Body of pancreas (tissue), 4 donors: ENCODE data around the gene GPLD1. TPM values are rescaled to one million over a fixed set of nuclear protein-coding genes. Genes with fewer than 3 reads are reported as not detected.
"Not testable (repeated sequence)": the region's sequence is repeated elsewhere in the genome, so short reads cannot be mapped to it uniquely, and the experiment has no call there.

ENCODE experiments used
- ATAC-seq: fragments of 150-250 bp; one replicate; pipeline ENCODE4 v1.9.1; 2016
- DNase-seq, 4 donors: peaks; one replicate each; pipeline ENCODE4 v3.0.0-alpha.2; 2019
- H3K27ac ChIP-seq, 4 donors: fragments of 200-600 bp; sonication (generic); 1 replicate in 3 of 4; 2 replicates in 1 of 4; pipeline versions ENCODE4 v1.5.1 to v1.6.1; 2016 to 2019; ENCODE audit warnings: mild to moderate bottlenecking in 1 of 4, mixed read lengths in 1 of 4, moderate library complexity in 1 of 4
- H3K27me3 ChIP-seq, 2 donors: fragments of 200-600 bp; sonication (generic); one replicate each; pipeline ENCODE4 v1.6.0; 2016; ENCODE audit warnings: mild to moderate bottlenecking in 1 of 2
- H3K36me3 ChIP-seq, 2 donors: fragments of 200-600 bp; sonication (generic); replicated peaks in 1 of 2; 2 replicates each; pipeline ENCODE4 v1.5.1; 2016; ENCODE audit warnings: low read depth in 2 of 2; ENCODE audit not compliant: insufficient read depth in 1 of 2
- H3K4me1 ChIP-seq: fragments of 200-600 bp; sonication (generic); one replicate; pipeline ENCODE4 v1.6.0; 2016
- H3K4me3 ChIP-seq, 2 donors: fragments of 200-600 bp; sonication (generic); 1 replicate in 1 of 2; 2 replicates in 1 of 2; pipeline ENCODE4 v1.5.1; 2016 to 2019
- H3K9me3 ChIP-seq, 3 donors: fragments of 200-600 bp; sonication (generic); 1 replicate in 2 of 3; 2 replicates in 1 of 3; pipeline ENCODE4 v1.5.1; 2016
- POLR2A ChIP-seq, 3 donors: fragments of 450-650 bp; IDR thresholded peaks; one replicate each; pipeline ENCODE4 v1.6.1; 2016; ENCODE audit warnings: antibody characterized with exemption in 3 of 3, mild to moderate bottlenecking in 2 of 3
- WGBS, 2 donors: methylation state at CpG; one replicate each; pipeline ENCODE4 v1.1.5; 2017; 5-methylcytosine and 5-hydroxymethylcytosine counted together
- intact Hi-C: fragments of 100-400 bp; cut with DNase I; formaldehyde crosslinking; loops from one replicate; pipeline ENCODE4 v1.15.1; 2023
- total RNA-seq, 2 donors: library from RNA; depleted of rRNA; stranded (reverse); fragments of >200 nt; gene quantifications; one replicate each; pipeline ENCODE4 v1.1.0, GENCODE V29; 2016
- TF ChIP-seq, protein P1 (sequence below), 7 experiments: fragments of 450-650 bp in 4 of 7; fragments of 200-600 bp in 3 of 7; sonication (generic) in 3 of 7; IDR thresholded peaks; one replicate each; pipeline ENCODE4 v1.5.1; 2016 to 2019; ENCODE audit warnings: antibody characterized with exemption in 7 of 7

Gene GPLD1
- total RNA-seq, 2 donors from 2014 or later = 0.66 to 2.6 TPM

DNA sequence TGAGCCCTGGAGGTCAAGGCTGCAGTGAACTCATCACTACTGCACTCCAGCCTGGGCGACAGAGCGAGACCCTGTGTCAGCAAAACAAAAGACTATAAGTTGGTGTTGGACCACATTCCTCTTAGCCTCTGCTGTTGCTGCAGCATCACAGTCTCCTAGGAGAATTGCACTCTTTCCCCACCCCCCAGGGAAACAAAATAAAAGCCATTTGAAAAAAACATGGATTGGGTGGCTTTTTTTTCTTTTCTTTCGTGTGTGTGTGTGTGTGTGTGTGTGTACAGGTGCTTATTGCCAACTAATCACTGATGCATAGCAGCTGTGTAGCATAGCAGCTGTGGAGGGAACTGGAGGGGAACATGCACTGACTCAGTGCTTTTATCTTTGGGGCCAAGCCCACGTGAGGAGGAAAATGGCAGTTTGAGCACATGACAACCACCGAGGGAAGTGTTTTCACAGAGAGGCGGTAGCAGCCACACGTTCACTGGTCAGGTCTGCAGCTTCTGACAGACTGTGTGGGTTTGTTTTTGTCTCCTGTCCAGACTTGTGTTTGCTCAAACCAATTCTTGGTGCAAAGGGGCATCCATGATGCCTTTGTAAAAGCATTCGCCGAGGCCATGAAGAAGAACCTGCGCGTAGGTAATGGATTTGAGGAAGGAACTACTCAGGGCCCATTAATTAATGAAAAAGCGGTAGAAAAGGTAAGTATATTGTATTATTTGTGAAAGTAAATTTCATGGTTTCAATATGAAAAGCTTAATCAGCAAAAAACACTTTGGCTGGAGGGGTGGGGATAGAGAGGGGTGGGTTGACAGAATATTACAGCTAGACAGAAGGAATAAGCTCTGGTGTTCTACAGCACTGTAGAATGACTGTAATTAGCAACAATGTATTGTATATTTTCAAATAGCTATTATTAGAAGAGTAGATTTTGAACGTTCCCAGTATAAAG is 33.1 kb upstream of the GPLD1 start:
- Histone ChIP-seq H3K36me3 (no peaks in the 10 kb centered on the region), H3K4me1 (no peaks in the 10 kb centered on the region), H3K9me3 (no peaks in the 10 kb centered on the region), H3K27ac (no peak overlapping the region), H3K27me3 (no peaks in the 10 kb centered on the region), H3K4me3 (no peak overlapping the region)
- ATAC-seq (no peak), DNase-seq (peak in 1 of 4 donors; percentile 15)
- 80 to 85% methylated on average over 11 to 13 of the region's 13 CpGs for WGBS, 2 donors
- no peak for TF ChIP-seq POLR2A (IDR thresholded peaks at IDR 0.05)
- TF ChIP-seq, protein P1, sequence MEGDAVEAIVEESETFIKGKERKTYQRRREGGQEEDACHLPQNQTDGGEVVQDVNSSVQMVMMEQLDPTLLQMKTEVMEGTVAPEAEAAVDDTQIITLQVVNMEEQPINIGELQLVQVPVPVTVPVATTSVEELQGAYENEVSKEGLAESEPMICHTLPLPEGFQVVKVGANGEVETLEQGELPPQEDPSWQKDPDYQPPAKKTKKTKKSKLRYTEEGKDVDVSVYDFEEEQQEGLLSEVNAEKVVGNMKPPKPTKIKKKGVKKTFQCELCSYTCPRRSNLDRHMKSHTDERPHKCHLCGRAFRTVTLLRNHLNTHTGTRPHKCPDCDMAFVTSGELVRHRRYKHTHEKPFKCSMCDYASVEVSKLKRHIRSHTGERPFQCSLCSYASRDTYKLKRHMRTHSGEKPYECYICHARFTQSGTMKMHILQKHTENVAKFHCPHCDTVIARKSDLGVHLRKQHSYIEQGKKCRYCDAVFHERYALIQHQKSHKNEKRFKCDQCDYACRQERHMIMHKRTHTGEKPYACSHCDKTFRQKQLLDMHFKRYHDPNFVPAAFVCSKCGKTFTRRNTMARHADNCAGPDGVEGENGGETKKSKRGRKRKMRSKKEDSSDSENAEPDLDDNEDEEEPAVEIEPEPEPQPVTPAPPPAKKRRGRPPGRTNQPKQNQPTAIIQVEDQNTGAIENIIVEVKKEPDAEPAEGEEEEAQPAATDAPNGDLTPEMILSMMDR (IDR thresholded peaks at IDR 0.05) = no peak
- intact Hi-C loops = no loop called here

DNA sequence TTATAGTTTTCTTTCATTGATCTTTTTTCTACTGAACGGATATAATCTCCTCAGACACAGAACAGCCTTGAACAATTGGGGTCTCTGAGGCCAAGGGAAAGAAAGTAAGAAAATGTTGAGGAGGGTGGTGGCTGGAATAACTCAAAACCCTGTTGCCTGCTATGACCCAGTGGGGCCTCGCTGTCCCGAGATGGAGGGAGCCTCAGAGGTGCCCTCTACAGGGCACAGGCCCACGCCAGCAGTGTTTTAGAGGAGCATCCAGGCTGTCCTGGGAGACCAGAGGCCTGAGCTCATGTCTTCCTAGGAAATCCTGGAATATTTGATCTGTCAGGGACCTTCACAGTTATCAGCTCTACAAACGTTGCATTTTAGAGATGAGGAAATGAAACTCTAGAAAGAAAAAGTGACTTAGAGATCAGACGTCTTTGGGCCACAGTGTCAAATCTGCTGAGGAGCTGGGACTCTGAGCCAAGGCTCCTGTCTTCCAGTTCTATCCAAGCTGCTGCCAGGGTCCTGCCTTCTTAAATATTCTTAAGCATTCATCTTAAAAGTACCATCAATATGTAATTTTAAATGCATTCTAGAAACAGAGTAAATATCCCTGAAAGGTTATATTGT is 31.7 kb upstream of the GPLD1 start:
- no peaks in the 10 kb centered on the region for H3K4me1 ChIP-seq
- WGBS, 2 donors = 31 to 48% methylated on average over 6 of the region's 6 CpGs
- H3K4me3 ChIP-seq = no peak overlapping the region
- no peaks in the 10 kb centered on the region for H3K27me3 ChIP-seq
- no peaks in the 10 kb centered on the region for H3K36me3 ChIP-seq
- no peaks in the 10 kb centered on the region for H3K9me3 ChIP-seq
- peak; percentile 35 for ATAC-seq
- no peak overlapping the region for H3K27ac ChIP-seq
- peak; percentile 33 to 65 (median 41) for DNase-seq
- TF ChIP-seq POLR2A (IDR thresholded peaks at IDR 0.05) = no peak
- TF ChIP-seq, protein P1 (IDR thresholded peaks at IDR 0.05) = peak; percentile 27 to 53 (median 39)
- intact Hi-C loops = no loop called here

DNA sequence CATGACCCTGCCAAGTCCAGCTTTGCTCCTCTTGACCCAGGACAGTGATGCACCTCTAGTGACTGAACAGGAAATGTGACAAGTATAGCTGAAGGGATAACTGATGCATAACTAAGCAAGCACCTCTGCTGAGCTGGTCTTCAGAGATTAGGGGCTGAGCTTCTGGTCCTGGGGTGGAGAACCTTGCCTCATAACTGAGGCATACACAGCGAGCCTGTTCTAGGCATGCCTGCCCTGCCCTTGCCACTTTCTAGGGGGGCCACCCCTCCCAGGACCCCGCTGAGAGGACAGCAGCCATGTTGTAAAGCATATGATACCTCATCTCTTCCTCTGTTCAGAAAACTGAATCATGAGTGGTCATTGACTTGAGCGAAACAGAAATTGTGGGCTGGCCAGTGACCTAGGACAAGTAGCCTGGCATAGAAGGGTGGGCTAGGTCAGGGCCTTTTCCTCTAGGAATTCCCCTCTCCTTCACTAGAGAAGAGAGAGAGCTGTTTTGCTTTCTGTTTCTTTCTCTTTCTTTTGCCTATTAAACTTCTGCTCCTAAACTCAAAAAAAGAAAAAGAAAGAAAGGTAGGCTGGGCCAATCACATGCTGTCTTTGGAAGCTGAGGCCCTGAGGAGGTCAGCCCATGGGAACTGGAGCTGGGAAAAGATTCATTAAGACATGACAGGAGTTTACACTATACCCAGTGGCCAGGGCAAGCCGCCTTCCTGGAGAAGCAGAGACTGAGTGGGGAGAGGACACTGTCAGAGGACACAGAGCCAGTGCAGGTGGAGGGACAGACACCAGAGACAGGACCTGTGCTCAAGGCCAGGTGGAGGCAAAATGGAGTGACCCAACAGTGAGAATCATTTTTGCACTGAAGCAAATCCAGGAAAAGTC is 28.5 kb upstream of the GPLD1 start:
- DNase-seq (no peak), ATAC-seq (no peak)
- Histone ChIP-seq H3K9me3 (no peaks in the 10 kb centered on the region), H3K4me1 (no peaks in the 10 kb centered on the region), H3K27me3 (no peaks in the 10 kb centered on the region), H3K27ac (no peak overlapping the region), H3K36me3 (no peaks in the 10 kb centered on the region), H3K4me3 (no peak overlapping the region)
- intact Hi-C loops = no loop called here
- 86 to 93% methylated on average over 4 of the region's 4 CpGs for WGBS, 2 donors
- TF ChIP-seq POLR2A (IDR thresholded peaks at IDR 0.05) = no peak
- TF ChIP-seq, protein P1 (IDR thresholded peaks at IDR 0.05) = no peak

DNA sequence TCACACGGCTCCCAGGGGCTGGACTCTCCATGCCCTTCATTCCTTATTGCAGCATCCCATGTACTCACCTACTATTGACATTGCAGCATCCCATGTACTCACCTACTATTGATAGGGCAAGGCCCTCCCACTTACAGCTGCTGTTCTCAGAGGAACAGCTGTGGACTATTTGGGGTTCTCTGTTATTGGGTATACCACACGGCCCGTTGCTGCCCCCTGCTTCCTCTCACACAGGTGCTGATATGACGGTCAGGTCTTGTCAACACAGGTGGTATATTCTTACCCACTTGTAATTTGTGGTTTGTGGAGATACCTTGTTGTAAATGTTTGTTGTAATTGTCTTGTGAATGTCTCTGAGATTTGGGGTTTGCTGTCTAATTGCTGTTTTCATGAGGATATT is 24.2 kb upstream of the GPLD1 start:
- no peaks in the 10 kb centered on the region for H3K27me3 ChIP-seq
- no peaks in the 10 kb centered on the region for H3K36me3 ChIP-seq
- ATAC-seq (no peak), DNase-seq (no peak)
- H3K4me1 ChIP-seq = no peaks in the 10 kb centered on the region
- intact Hi-C loops = no loop called here
- TF ChIP-seq POLR2A (IDR thresholded peaks at IDR 0.05) = no peak
- TF ChIP-seq, protein P1 (IDR thresholded peaks at IDR 0.05) = no peak
- no peak overlapping the region for H3K4me3 ChIP-seq
- no peaks in the 10 kb centered on the region for H3K9me3 ChIP-seq
- no peak overlapping the region for H3K27ac ChIP-seq
- WGBS, 2 donors = 92 to 95% methylated on average over 4 of the region's 4 CpGs

DNA sequence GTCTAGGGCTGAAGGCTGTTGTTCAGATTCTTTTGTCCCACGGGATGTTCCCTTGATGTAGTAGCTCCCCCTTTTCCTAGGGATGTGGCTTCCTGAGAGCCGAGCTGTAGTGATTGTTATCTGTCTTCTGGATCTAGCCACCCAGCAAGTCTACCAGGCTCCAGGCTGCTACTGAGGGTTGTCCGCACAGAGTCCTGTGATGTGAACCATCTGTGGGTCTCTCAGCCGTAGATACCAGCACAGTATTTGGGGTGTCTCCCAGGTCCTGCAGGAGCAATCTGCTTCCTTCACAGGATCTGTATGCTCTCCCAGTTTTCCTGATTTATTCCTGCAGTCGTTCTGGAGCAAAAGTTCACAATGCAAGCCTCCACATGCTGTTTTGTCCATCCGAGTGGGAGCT is 22.6 kb upstream of the GPLD1 start:
- H3K4me1 ChIP-seq, H3K4me3 ChIP-seq, ATAC-seq, H3K27me3 ChIP-seq, H3K9me3 ChIP-seq, H3K27ac ChIP-seq, H3K36me3 ChIP-seq, DNase-seq, intact Hi-C loops: not testable (repeated sequence)
- WGBS, 2 donors = 73 to 75% methylated on average over 6 of the region's 6 CpGs
